Karpas-422 (cell line): ENCODE data around the gene TEDC1. TPM values are rescaled to one million over a fixed set of nuclear protein-coding genes. Genes with fewer than 3 reads are reported as not detected.

Experiments used
- DNase-seq: peaks from one replicate; pipeline ENCODE4 v3.0.0-alpha.2; 2015
- H2AFZ ChIP-seq: fragments of 200-600 bp; sonication (generic); 2 replicates; pipeline ENCODE4 v1.6.1; 2014; ENCODE audit warnings: antibody characterized with exemption, low read length, mixed read lengths
- H3K27ac ChIP-seq: fragments of 200-600 bp; sonication (generic); 2 replicates; pipeline ENCODE4 v1.5.1; 2014; ENCODE audit warnings: mild to moderate bottlenecking, low read length, moderate library complexity
- H3K27me3 ChIP-seq: fragments of 200-600 bp; sonication (generic); 2 replicates; pipeline ENCODE4 v1.6.1; 2014; ENCODE audit warnings: low read length, mixed read lengths
- H3K36me3 ChIP-seq: fragments of 200-600 bp; sonication (generic); 2 replicates; pipeline ENCODE4 v1.6.1; 2014; ENCODE audit warnings: low read length, mixed read lengths; ENCODE audit not compliant: insufficient read depth
- H3K4me1 ChIP-seq: fragments of 200-600 bp; sonication (generic); 2 replicates; pipeline ENCODE4 v1.6.1; 2014; ENCODE audit warnings: mild to moderate bottlenecking, low read length, mixed read lengths
- H3K4me2 ChIP-seq: fragments of 200-600 bp; sonication (generic); 2 replicates; pipeline ENCODE4 v1.6.1; 2014; ENCODE audit warnings: low read length, low read depth, mild to moderate bottlenecking; ENCODE audit not compliant: poor library complexity, severe bottlenecking
- H3K4me3 ChIP-seq: fragments of 200-600 bp; sonication (generic); 2 replicates; pipeline ENCODE4 v1.5.1; 2014; ENCODE audit warnings: mild to moderate bottlenecking, antibody characterized with exemption, low read length, mixed read lengths
- H3K79me2 ChIP-seq: fragments of 200-600 bp; sonication (generic); 2 replicates; pipeline ENCODE4 v1.6.1; 2014; ENCODE audit warnings: mild to moderate bottlenecking, low read length, mixed read lengths
- H3K9ac ChIP-seq: fragments of 200-600 bp; sonication (generic); 2 replicates; pipeline ENCODE4 v1.6.0; 2014; ENCODE audit warnings: low read length
- H3K9me2 ChIP-seq: fragments of 200-600 bp; sonication (generic), shearing (Covaris generic); replicated peaks from 2 replicates; pipeline ENCODE4 v1.6.0; 2014; ENCODE audit warnings: mild to moderate bottlenecking, low read length, moderate library complexity; ENCODE audit not compliant: insufficient read depth
- H3K9me3 ChIP-seq: fragments of 300-700, 200-600 bp; sonication (generic); 2 replicates; pipeline ENCODE4 v1.6.1; 2014; ENCODE audit warnings: low read length, mixed read lengths
- H4K20me1 ChIP-seq: fragments of 200-600 bp; sonication (generic); 2 replicates; pipeline ENCODE4 v1.6.1; 2014; ENCODE audit warnings: mild to moderate bottlenecking, antibody characterized with exemption, low read length, low read depth; ENCODE audit not compliant: insufficient read depth
- total RNA-seq: library from RNA; depleted of rRNA; stranded (reverse); fragments of >200 nt; shearing (Covaris generic); gene quantifications from 2 replicates; pipeline ENCODE4 v1.2.3, GENCODE V29; 2014; ENCODE audit warnings: low replicate concordance

The TEDC1 gene
- total RNA-seq, 1 experiment from 2014 or later, result 9.8 TPM

DNA sequence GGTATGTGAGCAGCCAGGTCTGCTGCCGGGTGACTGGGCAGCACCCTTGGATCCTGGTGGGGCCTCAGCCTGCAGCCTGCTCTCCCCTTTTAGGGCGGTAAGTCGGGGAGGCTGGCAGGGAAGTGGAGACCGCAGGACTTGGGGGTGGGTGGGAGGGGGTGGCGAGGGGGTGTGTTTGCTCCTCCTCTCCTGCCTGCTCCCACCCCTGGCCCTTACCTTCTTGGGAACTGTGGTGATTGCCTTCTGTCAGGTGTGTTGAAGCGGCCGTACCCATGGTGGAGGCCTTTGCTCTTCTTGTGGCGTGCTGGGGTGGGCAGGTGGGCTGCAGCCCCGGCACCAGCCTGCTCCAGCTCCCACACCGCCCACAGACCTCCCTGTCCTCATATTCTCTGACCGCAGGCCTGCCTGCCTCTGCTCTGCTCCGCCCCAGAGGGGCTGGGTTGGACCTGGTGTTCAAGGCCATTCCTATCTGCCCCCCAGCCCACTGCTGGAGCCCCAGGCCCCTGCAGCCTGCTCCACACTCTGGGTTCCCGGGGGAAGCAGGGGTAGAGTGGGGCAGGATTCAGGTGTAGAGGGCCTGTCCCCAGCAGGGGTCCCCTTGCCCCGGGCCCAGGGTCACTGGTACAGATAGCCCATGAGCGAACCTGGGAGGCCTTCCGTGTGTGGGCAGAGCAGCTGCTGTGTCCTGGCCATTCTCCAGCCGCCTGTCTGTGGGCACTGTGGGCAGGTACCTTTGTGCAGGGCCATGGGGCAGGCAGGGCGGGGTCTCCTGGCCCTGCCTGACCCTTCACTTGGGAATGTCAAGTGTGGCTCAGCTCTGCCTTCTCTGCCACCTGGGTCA lies 5.2 kb downstream of the TEDC1 start:
- Histone ChIP-seq H3K27me3 (no peaks in the 10 kb centered on the region), H3K4me1 (peaks cover 8% of the 10 kb centered on the region), H3K9me2 (no peaks in the 10 kb centered on the region), H3K9me3 (no peaks in the 10 kb centered on the region), H3K4me3 (no peak overlapping the region), H3K27ac (no peak overlapping the region), H3K79me2 (peaks cover 5% of the 10 kb centered on the region), H3K36me3 (no peaks in the 10 kb centered on the region), H3K4me2 (no peak overlapping the region), H4K20me1 (peaks cover 24% of the 10 kb centered on the region), H2AFZ (no peak overlapping the region), H3K9ac (no peak overlapping the region)
- DNase-seq, result no peak

DNA sequence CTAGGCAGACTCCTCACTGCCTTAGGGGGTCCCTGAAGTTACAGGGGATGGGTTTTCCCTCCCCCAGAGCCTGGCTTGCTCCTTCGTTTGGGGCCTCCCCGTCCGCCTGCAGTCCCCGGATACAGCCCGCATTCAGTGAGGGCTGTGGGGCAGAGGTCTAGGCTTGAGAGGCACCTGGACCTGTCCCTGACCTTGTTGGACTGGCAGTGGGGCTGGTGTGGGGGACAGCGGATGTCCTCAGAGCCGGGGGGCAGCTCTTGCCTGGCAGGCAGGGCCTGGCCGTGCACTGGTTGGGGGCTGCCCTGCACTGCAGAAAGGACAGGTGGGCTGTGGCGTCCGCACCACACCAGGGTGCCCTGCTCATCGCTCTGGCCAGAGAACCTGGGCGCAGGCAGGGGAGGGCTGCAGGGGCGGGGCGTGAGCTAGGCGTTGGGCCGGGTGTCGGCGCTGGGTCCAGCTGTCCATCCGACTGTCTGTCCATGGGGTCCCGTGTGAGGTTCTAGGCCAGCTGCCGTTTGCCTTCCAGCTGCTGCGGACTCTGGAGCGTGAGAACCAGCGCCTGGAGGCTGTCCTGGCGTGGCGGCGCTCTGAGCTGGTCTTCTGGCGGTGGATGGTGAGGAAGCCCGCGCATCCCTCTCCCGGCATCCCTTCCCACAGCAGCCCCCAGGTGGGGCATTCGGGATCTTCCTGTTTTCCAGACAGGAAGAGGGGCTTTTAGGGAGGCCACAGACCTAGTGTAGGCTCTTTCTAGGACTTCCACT lies 6.0 kb downstream of the TEDC1 start:
- Histone ChIP-seq H3K4me3 (no peak overlapping the region), H3K4me1 (peaks cover 5% of the 10 kb centered on the region), H3K27ac (no peak overlapping the region), H2AFZ (no peak overlapping the region), H4K20me1 (peaks cover 21% of the 10 kb centered on the region), H3K9ac (no peak overlapping the region), H3K9me3 (no peaks in the 10 kb centered on the region), H3K36me3 (no peaks in the 10 kb centered on the region), H3K9me2 (no peaks in the 10 kb centered on the region), H3K4me2 (no peak overlapping the region), H3K79me2 (peaks cover 2% of the 10 kb centered on the region), H3K27me3 (no peaks in the 10 kb centered on the region)
- no peak for DNase-seq

DNA sequence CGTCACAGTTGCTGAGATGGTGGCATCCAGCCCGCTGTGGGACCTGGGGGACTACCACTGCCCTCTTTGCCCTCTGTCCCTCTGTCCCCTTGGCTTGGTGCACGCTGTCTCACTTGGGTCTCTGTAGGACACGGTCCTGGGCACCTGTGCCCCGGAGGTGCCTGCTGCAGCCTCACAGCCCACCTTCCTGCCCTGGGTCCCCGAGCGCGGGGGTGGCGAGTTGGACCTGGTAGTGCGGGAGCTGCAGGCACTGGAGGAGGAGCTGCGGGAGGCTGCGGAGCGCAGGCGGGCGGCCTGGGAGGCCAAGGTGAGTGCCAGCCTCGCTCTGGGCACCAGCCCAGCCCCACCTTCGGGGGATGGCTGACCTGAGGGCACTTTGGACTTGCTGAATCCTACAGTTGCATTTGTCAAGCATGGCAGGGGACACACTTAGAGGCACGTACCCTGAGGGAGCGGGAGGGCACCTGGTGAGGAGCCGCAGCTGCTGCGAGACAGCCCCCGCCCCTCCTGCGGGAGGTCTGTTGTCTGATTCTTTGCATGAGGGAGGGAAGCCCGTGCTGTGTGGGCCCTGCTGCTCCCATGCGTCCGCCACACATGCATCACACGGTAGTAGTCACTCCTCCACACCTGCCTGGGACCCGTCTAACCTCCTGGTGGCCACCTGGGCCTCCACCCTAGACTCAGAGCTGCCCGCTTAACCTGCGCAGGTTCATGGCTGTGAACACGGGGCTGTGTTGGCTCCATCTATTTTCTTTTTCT lies 6.8 kb downstream of the TEDC1 start:
- H3K36me3 ChIP-seq, result no peaks in the 10 kb centered on the region
- no peaks in the 10 kb centered on the region for H3K9me3 ChIP-seq
- H2AFZ ChIP-seq, result no peak overlapping the region
- no peaks in the 10 kb centered on the region for H3K9me2 ChIP-seq
- no peak overlapping the region for H3K9ac ChIP-seq
- DNase-seq, result no peak
- no peaks in the 10 kb centered on the region for H3K4me1 ChIP-seq
- H4K20me1 ChIP-seq, result peaks cover 13% of the 10 kb centered on the region
- H3K27me3 ChIP-seq, result no peaks in the 10 kb centered on the region
- H3K79me2 ChIP-seq, result no peaks in the 10 kb centered on the region
- H3K4me2 ChIP-seq, result no peak overlapping the region
- H3K4me3 ChIP-seq, result no peak overlapping the region
- H3K27ac ChIP-seq, result no peak overlapping the region

DNA sequence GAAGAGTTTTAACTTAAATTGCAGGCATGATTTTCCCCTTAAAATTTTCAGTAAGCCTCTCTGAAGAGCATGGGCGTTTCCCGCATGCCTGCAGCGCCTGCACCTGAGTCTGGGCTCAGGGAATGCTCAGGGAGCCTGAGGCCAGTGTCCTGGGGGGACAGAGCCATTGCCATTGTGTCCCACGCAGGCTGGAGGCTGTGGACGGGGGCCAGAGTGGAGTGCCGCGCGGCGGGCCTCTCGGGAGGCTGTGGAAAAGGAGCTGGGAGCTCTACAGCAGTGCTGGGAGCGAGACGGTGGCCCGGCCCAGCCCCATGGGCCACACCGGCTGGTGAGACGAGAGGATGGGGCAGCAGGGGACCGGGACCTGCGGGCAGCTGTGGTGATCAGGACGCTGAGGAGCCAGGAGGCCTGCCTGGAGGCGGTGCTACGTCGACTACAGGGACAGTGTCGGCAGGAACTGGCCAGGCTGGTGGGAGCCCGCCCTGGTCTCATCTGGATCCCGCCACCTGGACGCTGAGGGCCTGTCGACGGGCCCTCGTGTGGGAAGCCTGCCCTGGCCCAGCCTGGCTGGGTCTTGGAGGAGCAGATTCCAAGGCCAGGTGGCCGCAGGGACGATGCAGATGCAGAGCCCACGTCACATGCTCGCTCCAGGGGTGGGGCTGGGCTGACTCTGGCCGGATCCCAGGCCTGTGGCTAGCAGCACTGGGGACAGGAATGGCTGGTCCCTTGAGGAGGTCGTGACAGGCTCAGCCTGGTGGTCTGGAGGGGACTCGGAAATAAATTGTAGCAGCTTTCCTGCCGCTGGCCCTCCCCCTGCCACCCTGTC lies 7.6 kb downstream of the TEDC1 start:
- Histone ChIP-seq H3K4me2 (no peak overlapping the region), H3K79me2 (no peaks in the 10 kb centered on the region), H2AFZ (no peak overlapping the region), H3K27me3 (no peaks in the 10 kb centered on the region), H3K27ac (no peak overlapping the region), H3K9me3 (no peaks in the 10 kb centered on the region), H3K4me3 (no peak overlapping the region), H3K4me1 (no peaks in the 10 kb centered on the region), H4K20me1 (peaks cover 11% of the 10 kb centered on the region; the same call in 1 of the 2 replicates), H3K36me3 (no peaks in the 10 kb centered on the region), H3K9me2 (no peaks in the 10 kb centered on the region), H3K9ac (no peak overlapping the region)
- DNase-seq, result no peak

DNA sequence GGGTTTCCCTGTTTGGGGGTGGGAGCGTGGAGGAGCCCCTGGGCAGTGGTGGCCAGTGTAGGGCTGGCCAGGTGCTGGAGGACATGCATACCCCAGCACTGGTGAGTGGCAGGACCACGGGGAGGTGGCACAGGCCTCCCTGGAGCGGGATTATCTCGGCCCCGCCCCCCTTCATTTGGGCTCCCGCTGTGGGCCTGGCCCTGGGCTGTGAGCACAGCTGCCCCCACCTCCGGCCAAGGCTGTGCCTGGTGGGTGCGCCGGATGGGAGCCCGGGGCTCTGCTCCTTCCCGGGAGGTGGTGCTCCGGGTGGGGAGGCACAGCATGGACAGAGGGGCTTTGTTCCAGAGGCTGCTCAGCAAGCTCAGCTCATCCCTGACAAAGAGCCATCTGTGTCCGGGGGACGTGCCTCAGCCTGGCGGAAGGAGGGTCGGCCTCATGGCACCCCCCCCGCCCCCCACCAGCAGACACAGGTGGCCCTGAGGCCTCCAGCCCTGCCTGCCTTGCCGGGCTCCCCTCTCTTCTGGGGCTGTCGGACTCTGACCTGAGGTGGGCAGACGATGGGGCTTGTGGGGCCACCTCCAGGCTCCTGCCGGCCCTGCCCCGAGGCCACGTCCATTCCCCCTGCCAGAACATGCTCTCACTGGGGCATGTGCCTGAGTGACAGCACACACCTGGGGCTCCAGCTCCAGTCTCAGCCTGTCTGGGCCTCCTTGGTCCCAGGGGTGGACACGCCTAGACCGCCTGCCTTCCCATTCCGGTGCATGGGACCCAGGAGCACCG lies 8.4 kb downstream of the TEDC1 start:
- no peak overlapping the region for H3K4me2 ChIP-seq
- H4K20me1 ChIP-seq, result peaks cover 6% of the 10 kb centered on the region; the same call in 1 of the 2 replicates
- no peaks in the 10 kb centered on the region for H3K36me3 ChIP-seq
- no peak overlapping the region for H2AFZ ChIP-seq
- no peak overlapping the region for H3K9ac ChIP-seq
- H3K9me3 ChIP-seq, result no peaks in the 10 kb centered on the region
- DNase-seq, result no peak
- H3K79me2 ChIP-seq, result no peaks in the 10 kb centered on the region
- H3K4me1 ChIP-seq, result no peaks in the 10 kb centered on the region
- H3K4me3 ChIP-seq, result no peak overlapping the region
- no peak overlapping the region for H3K27ac ChIP-seq
- no peaks in the 10 kb centered on the region for H3K9me2 ChIP-seq
- no peaks in the 10 kb centered on the region for H3K27me3 ChIP-seq

DNA sequence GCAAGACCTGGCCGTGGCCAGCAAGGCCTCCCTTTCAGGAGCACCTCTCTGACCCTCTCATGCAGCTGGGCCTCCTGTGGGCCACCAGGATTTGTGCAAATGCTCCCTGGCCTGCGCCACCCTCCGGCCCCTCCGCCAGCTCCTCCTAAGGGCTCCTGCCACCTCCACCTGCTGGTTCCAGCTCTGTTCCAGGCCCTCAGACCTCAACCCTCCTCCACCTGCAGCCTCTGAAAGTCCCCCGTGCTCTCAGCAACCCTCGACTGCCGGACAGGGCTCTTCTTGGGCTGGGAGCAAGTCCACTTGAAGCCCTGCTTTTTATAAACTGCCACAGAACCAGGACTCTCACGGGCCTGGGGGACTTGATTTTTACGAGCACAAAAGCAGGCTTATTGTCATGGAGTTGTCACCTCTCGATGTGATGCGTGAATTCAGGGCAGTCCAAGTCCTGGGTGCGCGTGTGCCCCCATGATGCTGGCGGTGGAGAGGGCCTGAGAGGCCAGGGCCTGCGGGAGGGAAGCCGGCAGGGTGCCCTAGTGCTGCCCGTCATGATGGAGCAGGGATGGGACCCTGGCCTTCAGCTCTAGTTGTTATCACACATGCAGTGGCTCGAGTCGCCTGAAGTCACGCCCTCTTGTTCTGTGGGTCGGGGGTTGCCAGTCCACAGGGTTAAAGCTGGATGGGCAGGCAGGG lies 9.1 kb downstream of the TEDC1 start:
- DNase-seq, result no peak
- Histone ChIP-seq H3K9ac (no peak overlapping the region), H4K20me1 (peaks cover 5% of the 10 kb centered on the region; the same call in 1 of the 2 replicates), H3K4me2 (no peak overlapping the region), H3K4me3 (no peak overlapping the region), H3K79me2 (no peaks in the 10 kb centered on the region), H3K9me2 (no peaks in the 10 kb centered on the region), H3K9me3 (no peaks in the 10 kb centered on the region), H2AFZ (no peak overlapping the region), H3K36me3 (no peaks in the 10 kb centered on the region), H3K27ac (no peak overlapping the region), H3K27me3 (no peaks in the 10 kb centered on the region), H3K4me1 (no peaks in the 10 kb centered on the region)

DNA sequence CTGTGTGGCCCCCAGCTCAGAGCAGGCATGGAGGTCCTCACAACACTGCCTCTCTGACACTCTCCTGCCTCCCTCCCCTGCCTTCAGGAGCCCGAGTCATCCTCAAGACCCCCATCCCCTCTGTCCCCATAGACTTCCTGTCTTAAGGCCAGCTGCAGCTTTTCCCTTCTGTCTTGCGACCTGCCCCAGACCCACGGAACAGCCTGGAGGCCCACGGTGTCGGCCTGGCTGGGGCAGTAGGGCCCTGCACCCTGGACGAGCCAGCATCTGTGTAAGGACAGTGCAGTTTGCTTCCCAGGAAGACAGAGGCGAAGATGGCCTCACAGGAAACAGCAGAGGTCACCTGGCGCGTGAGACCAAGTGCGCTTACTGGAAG lies 9.7 kb downstream of the TEDC1 start:
- H3K4me1 ChIP-seq, result no peaks in the 10 kb centered on the region
- H3K4me2 ChIP-seq, result no peak overlapping the region
- H3K79me2 ChIP-seq, result no peaks in the 10 kb centered on the region
- H3K4me3 ChIP-seq, result no peak overlapping the region
- no peak overlapping the region for H3K9ac ChIP-seq
- no peak overlapping the region for H2AFZ ChIP-seq
- DNase-seq, result peak; percentile 40
- peaks cover 5% of the 10 kb centered on the region; the same call in 1 of the 2 replicates for H4K20me1 ChIP-seq
- no peaks in the 10 kb centered on the region for H3K27me3 ChIP-seq
- no peaks in the 10 kb centered on the region for H3K36me3 ChIP-seq
- no peak overlapping the region for H3K27ac ChIP-seq
- no peaks in the 10 kb centered on the region for H3K9me3 ChIP-seq
- no peaks in the 10 kb centered on the region for H3K9me2 ChIP-seq
